ENCODE data around the gene IL37.

GRCh38 chr2:112880696-112881095 lies 30.3 kb upstream of the IL37 start:
- TF ChIP-seq ZNF274 (IDR thresholded peaks at IDR 0.05; ENCODE audit: low read depth, low read length) (no peak), YY1 (IDR thresholded peaks at IDR 0.05; ENCODE audit: insufficient read depth, insufficient read length) (no peak)
